Stomach (tissue), 4 donors: ENCODE data around the gene DGCR8.

Source experiments
- CTCF ChIP-seq, 7 experiments: fragments of 450-650 bp in 4 of 7; fragments of 200-600 bp in 3 of 7; sonication (generic) in 3 of 7; IDR thresholded peaks; one replicate each; pipeline ENCODE4 v1.5.1; 2016 to 2019; ENCODE audit warnings: antibody characterized with exemption in 7 of 7, control low read depth in 2 of 7, mild to moderate bottlenecking in 1 of 7
- POLR2A ChIP-seq, 4 donors: fragments of 450-650 bp; IDR thresholded peaks; one replicate each; pipeline ENCODE4 v1.6.1; 2016; ENCODE audit warnings: antibody characterized with exemption in 4 of 4, control low read depth in 2 of 4, mild to moderate bottlenecking in 1 of 4, moderate library complexity in 1 of 4

DNA sequence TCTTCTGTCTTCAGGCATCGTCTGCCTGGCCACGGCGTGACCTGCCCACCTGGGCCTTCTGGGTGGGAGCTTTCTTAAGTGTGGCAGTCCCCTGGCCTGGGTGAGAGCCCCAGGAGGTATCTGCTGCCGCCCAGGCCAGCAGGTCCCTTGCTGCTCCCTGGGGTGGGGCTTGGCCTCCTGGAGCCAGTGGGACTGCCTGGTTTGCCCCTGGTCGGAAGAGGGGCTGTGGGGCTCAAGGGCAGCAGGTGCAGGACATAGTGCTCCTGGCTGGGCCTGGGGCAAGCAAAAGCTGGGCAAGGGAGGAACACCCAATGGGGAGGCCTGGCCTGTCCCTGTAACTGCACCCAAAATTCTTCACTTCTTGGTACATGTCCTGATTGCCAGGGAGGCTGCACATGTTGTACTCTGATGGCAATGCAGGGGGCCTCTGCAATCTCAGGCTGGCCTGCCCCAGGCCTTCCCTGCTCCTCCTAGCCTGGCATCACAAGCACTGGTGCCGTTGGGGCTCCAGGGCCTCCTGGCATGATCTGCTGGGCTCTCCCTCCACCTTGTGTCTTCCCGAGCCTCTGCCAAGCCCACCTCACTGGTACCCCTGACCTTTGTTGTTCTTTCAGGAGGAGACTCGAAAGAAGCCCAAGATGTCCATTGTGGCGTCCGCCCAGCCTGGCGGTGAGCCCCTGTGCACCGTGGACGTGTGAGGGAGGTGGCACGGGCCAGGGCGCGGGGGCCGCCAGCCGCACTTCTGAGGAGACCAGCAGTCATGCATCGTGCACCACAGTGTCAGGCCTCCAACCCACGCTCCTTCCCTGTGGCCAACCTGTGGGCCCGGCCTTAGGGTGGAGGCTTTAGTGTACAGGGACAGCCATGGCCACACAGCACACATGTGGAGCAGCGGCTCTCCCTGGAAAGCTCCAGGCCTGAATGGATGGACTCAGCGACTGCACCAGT is 29.6 kb downstream of the DGCR8 start:
- TF ChIP-seq CTCF (IDR thresholded peaks at IDR 0.05) (no peak), POLR2A (IDR thresholded peaks at IDR 0.05) (no peak)
